WTC11 (cell line): Measurements from ENCODE around the gene SMAD9.
A peak's percentile ranks its signal among the peaks of the same experiment; 100 is the strongest.

Experiments
- ESRRA ChIP-seq: sonication (generic); formaldehyde crosslinking; IDR thresholded peaks from 2 replicates; pipeline ENCODE4 v1.8.1; 2022; ENCODE audit warnings: mild to moderate bottlenecking, missing genetic modification reagents, borderline replicate concordance
- MXD4 ChIP-seq: fragments of 250-450 bp; sonication (Bioruptor Pico); IDR thresholded peaks from 2 replicates; pipeline ENCODE4 v1.8.0; 2021; ENCODE audit warnings: mild to moderate bottlenecking, moderate library complexity, borderline replicate concordance
- RELA ChIP-seq: sonication (generic); formaldehyde crosslinking; IDR thresholded peaks from 2 replicates; pipeline ENCODE4 v1.8.1; 2022; ENCODE audit warnings: missing genetic modification reagents, mild to moderate bottlenecking, borderline replicate concordance
- TEAD4 ChIP-seq: sonication (generic); formaldehyde crosslinking; IDR thresholded peaks from 2 replicates; pipeline ENCODE4 v1.8.0; 2022; ENCODE audit warnings: mild to moderate bottlenecking, missing genetic modification reagents
- TP53 ChIP-seq: sonication (generic); formaldehyde crosslinking; IDR thresholded peaks from 2 replicates; pipeline ENCODE4 v1.8.1; 2023; ENCODE audit warnings: mild to moderate bottlenecking, missing genetic modification reagents
- ZNF263 ChIP-seq: sonication (generic); formaldehyde crosslinking; IDR thresholded peaks from 2 replicates; pipeline ENCODE4 v1.8.1; 2022; ENCODE audit warnings: low read depth, mild to moderate bottlenecking, moderate library complexity, missing genetic modification reagents
- TF ChIP-seq, protein P1 (sequence below): sonication (generic); formaldehyde crosslinking; IDR thresholded peaks from 2 replicates; pipeline ENCODE4 v1.8.0; 2022; ENCODE audit warnings: mild to moderate bottlenecking, missing genetic modification reagents
- TF ChIP-seq, protein P2 (sequence below): fragments of 200-600 bp; IDR thresholded peaks from 2 replicates; pipeline ENCODE4 v1.8.0; 2022; ENCODE audit warnings: antibody characterized with exemption
- TF ChIP-seq, protein P3 (sequence below): sonication (generic); formaldehyde crosslinking; IDR thresholded peaks from 2 replicates; pipeline ENCODE4 v1.8.0; 2022; ENCODE audit warnings: mild to moderate bottlenecking, missing genetic modification reagents

DNA sequence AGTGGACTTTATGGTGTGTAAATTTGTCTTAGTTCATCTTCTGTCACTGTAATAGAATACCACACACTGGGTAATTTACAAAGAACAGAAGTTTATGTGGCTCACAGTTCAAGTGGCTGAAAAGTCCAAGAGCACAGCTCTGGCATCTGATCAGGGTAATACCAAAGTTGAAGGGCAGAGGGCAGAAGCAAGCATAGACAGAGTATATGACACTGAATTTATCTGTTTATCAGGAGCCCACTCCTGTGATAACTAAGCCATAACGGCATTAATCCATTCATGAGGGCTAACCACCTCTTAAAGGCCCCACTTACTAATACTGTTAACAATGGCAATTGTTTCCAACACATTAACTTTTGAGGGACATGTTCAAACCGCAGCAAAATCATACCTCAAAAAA, 105.0 kb downstream of the SMAD9 start:
- TF ChIP-seq ESRRA (CRISPR knock-in tag) = no peak
- TF ChIP-seq MXD4 = no peak
- TF ChIP-seq, protein P1, sequence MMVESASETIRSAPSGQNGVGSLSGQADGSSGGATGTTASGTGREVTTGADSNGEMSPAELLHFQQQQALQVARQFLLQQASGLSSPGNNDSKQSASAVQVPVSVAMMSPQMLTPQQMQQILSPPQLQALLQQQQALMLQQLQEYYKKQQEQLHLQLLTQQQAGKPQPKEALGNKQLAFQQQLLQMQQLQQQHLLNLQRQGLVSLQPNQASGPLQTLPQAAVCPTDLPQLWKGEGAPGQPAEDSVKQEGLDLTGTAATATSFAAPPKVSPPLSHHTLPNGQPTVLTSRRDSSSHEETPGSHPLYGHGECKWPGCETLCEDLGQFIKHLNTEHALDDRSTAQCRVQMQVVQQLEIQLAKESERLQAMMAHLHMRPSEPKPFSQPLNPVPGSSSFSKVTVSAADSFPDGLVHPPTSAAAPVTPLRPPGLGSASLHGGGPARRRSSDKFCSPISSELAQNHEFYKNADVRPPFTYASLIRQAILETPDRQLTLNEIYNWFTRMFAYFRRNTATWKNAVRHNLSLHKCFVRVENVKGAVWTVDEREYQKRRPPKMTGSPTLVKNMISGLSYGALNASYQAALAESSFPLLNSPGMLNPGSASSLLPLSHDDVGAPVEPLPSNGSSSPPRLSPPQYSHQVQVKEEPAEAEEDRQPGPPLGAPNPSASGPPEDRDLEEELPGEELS = no peak
- no peak for TF ChIP-seq TP53 (CRISPR knock-in tag)
- TF ChIP-seq, protein P2, sequence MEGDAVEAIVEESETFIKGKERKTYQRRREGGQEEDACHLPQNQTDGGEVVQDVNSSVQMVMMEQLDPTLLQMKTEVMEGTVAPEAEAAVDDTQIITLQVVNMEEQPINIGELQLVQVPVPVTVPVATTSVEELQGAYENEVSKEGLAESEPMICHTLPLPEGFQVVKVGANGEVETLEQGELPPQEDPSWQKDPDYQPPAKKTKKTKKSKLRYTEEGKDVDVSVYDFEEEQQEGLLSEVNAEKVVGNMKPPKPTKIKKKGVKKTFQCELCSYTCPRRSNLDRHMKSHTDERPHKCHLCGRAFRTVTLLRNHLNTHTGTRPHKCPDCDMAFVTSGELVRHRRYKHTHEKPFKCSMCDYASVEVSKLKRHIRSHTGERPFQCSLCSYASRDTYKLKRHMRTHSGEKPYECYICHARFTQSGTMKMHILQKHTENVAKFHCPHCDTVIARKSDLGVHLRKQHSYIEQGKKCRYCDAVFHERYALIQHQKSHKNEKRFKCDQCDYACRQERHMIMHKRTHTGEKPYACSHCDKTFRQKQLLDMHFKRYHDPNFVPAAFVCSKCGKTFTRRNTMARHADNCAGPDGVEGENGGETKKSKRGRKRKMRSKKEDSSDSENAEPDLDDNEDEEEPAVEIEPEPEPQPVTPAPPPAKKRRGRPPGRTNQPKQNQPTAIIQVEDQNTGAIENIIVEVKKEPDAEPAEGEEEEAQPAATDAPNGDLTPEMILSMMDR = 0 out of 2 replicates have a peak, but pooled peaks have one; percentile 33
- TF ChIP-seq, protein P3, sequence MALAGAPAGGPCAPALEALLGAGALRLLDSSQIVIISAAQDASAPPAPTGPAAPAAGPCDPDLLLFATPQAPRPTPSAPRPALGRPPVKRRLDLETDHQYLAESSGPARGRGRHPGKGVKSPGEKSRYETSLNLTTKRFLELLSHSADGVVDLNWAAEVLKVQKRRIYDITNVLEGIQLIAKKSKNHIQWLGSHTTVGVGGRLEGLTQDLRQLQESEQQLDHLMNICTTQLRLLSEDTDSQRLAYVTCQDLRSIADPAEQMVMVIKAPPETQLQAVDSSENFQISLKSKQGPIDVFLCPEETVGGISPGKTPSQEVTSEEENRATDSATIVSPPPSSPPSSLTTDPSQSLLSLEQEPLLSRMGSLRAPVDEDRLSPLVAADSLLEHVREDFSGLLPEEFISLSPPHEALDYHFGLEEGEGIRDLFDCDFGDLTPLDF (CRISPR knock-in tag) = no peak
- TF ChIP-seq ZNF263 = no peak
- no peak for TF ChIP-seq TEAD4 (CRISPR knock-in tag)
- TF ChIP-seq RELA (CRISPR knock-in tag) = no peak
